SK-N-SH treated with all-trans-retinoic acid at 6 μM for 48 hours (cell line): Measurements from ENCODE around the gene HOXC9.

Experiments used
- BACH2 ChIP-seq: fragments of 250-450 bp; sonication (Bioruptor Pico); IDR thresholded peaks from 2 replicates; pipeline ENCODE4 v1.9.0; 2021; ENCODE audit warnings: mild to moderate bottlenecking, borderline replicate concordance
- CSDC2 ChIP-seq: fragments of 250-450 bp; sonication (Bioruptor Pico); IDR thresholded peaks from 2 replicates; pipeline ENCODE4 v1.5.0; 2020; ENCODE audit warnings: mild to moderate bottlenecking, moderate library complexity
- CSRNP3 ChIP-seq: fragments of 250-450 bp; sonication (Bioruptor Pico); IDR thresholded peaks from 2 replicates; pipeline ENCODE4 v1.5.1; 2021; ENCODE audit warnings: mild to moderate bottlenecking, moderate library complexity
- ISL1 ChIP-seq: fragments of 250-450 bp; sonication (Bioruptor Pico); IDR thresholded peaks from 2 replicates; pipeline ENCODE4 v2.1.2; 2022; ENCODE audit warnings: mild to moderate bottlenecking, moderate library complexity
- OSR1 ChIP-seq: fragments of 250-450 bp; sonication (Bioruptor Pico); IDR thresholded peaks from 2 replicates; pipeline ENCODE4 v1.8.0; 2022; ENCODE audit warnings: moderate library complexity, mild to moderate bottlenecking, inconsistent platforms
- PATZ1 ChIP-seq: fragments of 250-450 bp; sonication (Bioruptor Pico); IDR thresholded peaks from 2 replicates; pipeline ENCODE4 v1.8.0; 2020; ENCODE audit warnings: mild to moderate bottlenecking, moderate library complexity, borderline replicate concordance
- RARB ChIP-seq: fragments of 250-450 bp; sonication (Bioruptor Pico); IDR thresholded peaks from 2 replicates; pipeline ENCODE4 v1.8.0; 2021; ENCODE audit warnings: mild to moderate bottlenecking, moderate library complexity
- TSHZ2 ChIP-seq: fragments of 250-450 bp; sonication (Bioruptor Pico); IDR thresholded peaks from 2 replicates; pipeline ENCODE4 v1.5.0; 2020; ENCODE audit warnings: mild to moderate bottlenecking, moderate library complexity
- ZC3H10 ChIP-seq: fragments of 250-450 bp; sonication (Bioruptor Pico); IDR thresholded peaks from 2 replicates; pipeline ENCODE4 v1.5.1; 2021; ENCODE audit warnings: mild to moderate bottlenecking, moderate library complexity
- ZFP3 ChIP-seq: fragments of 250-450 bp; sonication (Bioruptor Pico); IDR thresholded peaks from 2 replicates; pipeline ENCODE4 v1.5.0; 2020; ENCODE audit warnings: mild to moderate bottlenecking, moderate library complexity
- ZFP30 ChIP-seq: fragments of 450-650 bp; formaldehyde crosslinking; IDR thresholded peaks from 2 replicates; pipeline ENCODE4 v1.5.0; 2022; ENCODE audit warnings: mild to moderate bottlenecking, moderate library complexity

- no peak for TF ChIP-seq ISL1 (CRISPR knock-in tag)
- TF ChIP-seq TSHZ2 (CRISPR knock-in tag): no peak
- TF ChIP-seq OSR1 (CRISPR knock-in tag): no peak
- TF ChIP-seq BACH2: no peak
- no peak for TF ChIP-seq CSDC2 (CRISPR knock-in tag)
- no peak for TF ChIP-seq ZFP30 (CRISPR knock-in tag)
- no peak for TF ChIP-seq ZC3H10
- TF ChIP-seq PATZ1 (CRISPR knock-in tag): no peak
- TF ChIP-seq RARB (CRISPR knock-in tag): no peak
- no peak for TF ChIP-seq ZFP3
- no peak for TF ChIP-seq CSRNP3 (CRISPR knock-in tag)
Measured at GRCh38 chr12:54036620-54037359, 36.8 kb downstream of the HOXC9 start.
